Mesendoderm (in vitro differentiated cells): ENCODE measurements around the gene TLN1.
A peak's percentile ranks its signal among the peaks of the same experiment; 100 is the strongest.

Experiments used
- DNase-seq: peaks from one replicate; pipeline ENCODE4 v3.0.0; 2013
- H2AK5ac ChIP-seq: 2 replicates; pipeline ENCODE4 v1.6.1; 2013; ENCODE audit warnings: low read length, inconsistent platforms
- H2BK120ac ChIP-seq: 2 replicates; pipeline ENCODE4 v1.6.1; 2013; ENCODE audit warnings: low read depth, mild to moderate bottlenecking, low read length, moderate library complexity, mixed read lengths
- H2BK15ac ChIP-seq: replicated peaks from 2 replicates; pipeline ENCODE4 v1.6.1; 2013; ENCODE audit warnings: low read depth, mild to moderate bottlenecking, moderate library complexity
- H2BK5ac ChIP-seq: 2 replicates; pipeline ENCODE4 v1.6.1; 2013; ENCODE audit warnings: low read length, inconsistent platforms
- H3K18ac ChIP-seq: 2 replicates; pipeline ENCODE4 v1.6.1; 2013; ENCODE audit warnings: mild to moderate bottlenecking, low read length, mixed read lengths
- H3K23ac ChIP-seq: one replicate; pipeline ENCODE4 v1.6.1; 2013; ENCODE audit warnings: low read length
- H3K27ac ChIP-seq: 2 replicates; pipeline ENCODE4 v1.5.1; 2013; ENCODE audit warnings: low read depth, mild to moderate bottlenecking, inconsistent platforms, low read length, moderate library complexity
- H3K27me3 ChIP-seq: 2 replicates; pipeline ENCODE4 v1.6.1; 2013; ENCODE audit warnings: low read length, control low read depth, mild to moderate bottlenecking, inconsistent platforms; ENCODE audit not compliant: insufficient read depth, poor library complexity
- H3K36me3 ChIP-seq: 2 replicates; pipeline ENCODE4 v1.6.1; 2013; ENCODE audit warnings: low read length, inconsistent platforms; ENCODE audit not compliant: control insufficient read depth, insufficient read depth
- H3K4ac ChIP-seq: one replicate; pipeline ENCODE4 v1.6.1; 2013; ENCODE audit warnings: low read depth, mild to moderate bottlenecking, low read length, moderate library complexity
- H3K4me1 ChIP-seq: 2 replicates; pipeline ENCODE4 v1.6.1; 2013; ENCODE audit warnings: low read depth, low read length, inconsistent platforms; ENCODE audit not compliant: control insufficient read depth
- H3K4me2 ChIP-seq: 2 replicates; pipeline ENCODE4 v1.6.1; 2013; ENCODE audit warnings: low read length
- H3K4me3 ChIP-seq: 2 replicates; pipeline ENCODE4 v1.5.1; 2013; ENCODE audit warnings: mild to moderate bottlenecking, low read length
- H3K56ac ChIP-seq: one replicate; pipeline ENCODE4 v1.6.1; 2013; ENCODE audit warnings: low read length
- H3K79me1 ChIP-seq: 2 replicates; pipeline ENCODE4 v1.6.1; 2013; ENCODE audit warnings: low read length, inconsistent platforms
- H3K79me2 ChIP-seq: 2 replicates; pipeline ENCODE4 v1.6.1; 2013; ENCODE audit warnings: mild to moderate bottlenecking, low read length; ENCODE audit not compliant: control insufficient read depth, insufficient read depth
- H3K9ac ChIP-seq: 2 replicates; pipeline ENCODE4 v1.6.1; 2013; ENCODE audit warnings: low read length, inconsistent platforms
- H4K5ac ChIP-seq: one replicate; pipeline ENCODE4 v1.6.1; 2013; ENCODE audit warnings: low read length
- H4K8ac ChIP-seq: one replicate; pipeline ENCODE4 v1.6.1; 2013; ENCODE audit warnings: low read depth, mild to moderate bottlenecking, control low read depth, low read length, moderate library complexity
- WGBS: extraction: QIAGEN DNeasy Blood & Tissue Kit; methylation state at CpG from one replicate; pipeline ENCODE4 v1.1.7; 2013; ENCODE audit warnings: low lambda C conversion rate, missing lambda C conversion rate; ENCODE audit not compliant: insufficient coverage; ENCODE audit errors: extremely low coverage; 5-methylcytosine and 5-hydroxymethylcytosine counted together

Gene TLN1

GRCh38 chr9:35700031-35700430 is 32.0 kb downstream of the TLN1 start:
- H3K4me2 ChIP-seq = no peak overlapping the region
- no peak overlapping the region for H3K56ac ChIP-seq
- no peak for DNase-seq
- no peak overlapping the region for H4K5ac ChIP-seq
- WGBS = no CpG with 5 or more reads among the region's 11 CpGs
- no peak overlapping the region for H2BK5ac ChIP-seq
- no peak overlapping the region for H4K8ac ChIP-seq
- H3K4ac ChIP-seq = no peak overlapping the region
- no peaks in the 10 kb centered on the region for H3K79me1 ChIP-seq
- H3K79me2 ChIP-seq = no peaks in the 10 kb centered on the region
- H2AK5ac ChIP-seq = no peak overlapping the region
- no peak overlapping the region for H2BK15ac ChIP-seq
- no peaks in the 10 kb centered on the region for H3K27me3 ChIP-seq
- no peak overlapping the region for H3K18ac ChIP-seq
- H3K23ac ChIP-seq = no peak overlapping the region
- H3K9ac ChIP-seq = no peak overlapping the region
- H2BK120ac ChIP-seq = no peak overlapping the region
- peaks cover 52% of the 10 kb centered on the region for H3K36me3 ChIP-seq
- H3K4me3 ChIP-seq = no peak overlapping the region
- no peak overlapping the region for H3K27ac ChIP-seq
- no peaks in the 10 kb centered on the region for H3K4me1 ChIP-seq

- Histone ChIP-seq H3K27ac (no peak overlapping the region), H4K8ac (no peak overlapping the region), H3K23ac (no peak overlapping the region), H3K4me3 (no peak overlapping the region), H3K79me2 (no peaks in the 10 kb centered on the region), H4K5ac (no peak overlapping the region), H3K4me2 (no peak overlapping the region), H2BK15ac (no peak overlapping the region), H3K18ac (no peak overlapping the region), H3K27me3 (no peaks in the 10 kb centered on the region), H2BK5ac (no peak overlapping the region), H3K56ac (no peak overlapping the region), H3K4ac (no peak overlapping the region), H3K4me1 (no peaks in the 10 kb centered on the region), H3K79me1 (no peaks in the 10 kb centered on the region), H2BK120ac (no peak overlapping the region), H2AK5ac (no peak overlapping the region), H3K9ac (no peak overlapping the region), H3K36me3 (peaks cover 36% of the 10 kb centered on the region)
- no CpG with 5 or more reads among the region's 5 CpGs for WGBS
- no peak for DNase-seq
Observed at GRCh38 chr9:35698231-35698630, 33.8 kb downstream of the TLN1 start.

- Histone ChIP-seq H3K4me2 (no peak overlapping the region), H3K79me1 (no peaks in the 10 kb centered on the region), H2BK120ac (no peak overlapping the region), H4K5ac (no peak overlapping the region), H3K4me3 (no peak overlapping the region), H3K4ac (no peak overlapping the region), H4K8ac (no peak overlapping the region), H2BK5ac (no peak overlapping the region), H3K18ac (no peak overlapping the region), H2AK5ac (no peak overlapping the region), H2BK15ac (no peak overlapping the region), H3K9ac (no peak overlapping the region), H3K27me3 (no peaks in the 10 kb centered on the region), H3K56ac (no peak overlapping the region), H3K36me3 (peaks cover 31% of the 10 kb centered on the region), H3K23ac (no peak overlapping the region), H3K27ac (no peak overlapping the region), H3K79me2 (no peaks in the 10 kb centered on the region), H3K4me1 (no peaks in the 10 kb centered on the region)
- no peak for DNase-seq
- WGBS = no CpG with 5 or more reads among the region's 14 CpGs
Observed at GRCh38 chr9:35697486-35697885, 34.5 kb downstream of the TLN1 start.

GRCh38 chr9:35696520-35697215 is 35.3 kb downstream of the TLN1 start:
- Histone ChIP-seq H3K4me1 (no peaks in the 10 kb centered on the region), H3K18ac (no peak overlapping the region), H2AK5ac (no peak overlapping the region), H3K79me1 (no peaks in the 10 kb centered on the region), H3K23ac (no peak overlapping the region), H3K27me3 (no peaks in the 10 kb centered on the region), H3K4me2 (no peak overlapping the region), H2BK15ac (no peak overlapping the region), H3K36me3 (peaks cover 27% of the 10 kb centered on the region), H3K9ac (no peak overlapping the region), H4K8ac (no peak overlapping the region), H3K79me2 (no peaks in the 10 kb centered on the region), H3K4ac (no peak overlapping the region), H3K56ac (no peak overlapping the region), H4K5ac (no peak overlapping the region), H3K27ac (no peak overlapping the region), H2BK5ac (no peak overlapping the region), H3K4me3 (no peak overlapping the region), H2BK120ac (no peak overlapping the region)
- WGBS = no CpG with 5 or more reads among the region's 9 CpGs
- DNase-seq = peak; percentile 72

- WGBS = no CpG with 5 or more reads among the region's 3 CpGs
Observed at GRCh38 chr9:35695943-35696401, 36.0 kb downstream of the TLN1 start.

More at GRCh38 chr9:35695943-35696401, 36.0 kb downstream of the TLN1 start:
- Histone ChIP-seq H3K23ac (no peak overlapping the region), H3K4me3 (no peak overlapping the region), H3K9ac (no peak overlapping the region), H2AK5ac (no peak overlapping the region), H2BK15ac (no peak overlapping the region), H3K4me2 (no peak overlapping the region), H3K27me3 (no peaks in the 10 kb centered on the region), H3K36me3 (peaks cover 24% of the 10 kb centered on the region), H3K79me1 (no peaks in the 10 kb centered on the region), H3K79me2 (no peaks in the 10 kb centered on the region), H4K5ac (no peak overlapping the region), H3K4ac (no peak overlapping the region), H3K18ac (no peak overlapping the region), H3K56ac (no peak overlapping the region), H3K27ac (no peak overlapping the region), H4K8ac (no peak overlapping the region), H2BK5ac (no peak overlapping the region), H3K4me1 (no peaks in the 10 kb centered on the region), H2BK120ac (no peak overlapping the region)
- no peak for DNase-seq
